ENCODE data around the gene GLB1L2.

- TF ChIP-seq ETV6 (CRISPR knock-in tag; conservative IDR thresholded peaks at IDR 0.05) (no peak), MXD4 (CRISPR knock-in tag; IDR thresholded peaks at IDR 0.05) (no peak), ZNF230 (CRISPR knock-in tag; IDR thresholded peaks at IDR 0.05) (no peak), SUZ12 (IDR thresholded peaks at IDR 0.05; ENCODE audit: low read depth, low read length) (no peak), CTCF (CRISPR knock-in tag; IDR thresholded peaks at IDR 0.05) (no peak)
- TF ChIP-seq, protein P1, sequence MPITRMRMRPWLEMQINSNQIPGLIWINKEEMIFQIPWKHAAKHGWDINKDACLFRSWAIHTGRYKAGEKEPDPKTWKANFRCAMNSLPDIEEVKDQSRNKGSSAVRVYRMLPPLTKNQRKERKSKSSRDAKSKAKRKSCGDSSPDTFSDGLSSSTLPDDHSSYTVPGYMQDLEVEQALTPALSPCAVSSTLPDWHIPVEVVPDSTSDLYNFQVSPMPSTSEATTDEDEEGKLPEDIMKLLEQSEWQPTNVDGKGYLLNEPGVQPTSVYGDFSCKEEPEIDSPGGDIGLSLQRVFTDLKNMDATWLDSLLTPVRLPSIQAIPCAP (CRISPR knock-in tag; IDR thresholded peaks at IDR 0.05; ENCODE audit: low read depth) = no peak
Measured at GRCh38 chr11:134347441-134347840, 15.7 kb downstream of the GLB1L2 start.
